Measurements from ENCODE around the gene PEX14.

The PEX14 gene

DNA sequence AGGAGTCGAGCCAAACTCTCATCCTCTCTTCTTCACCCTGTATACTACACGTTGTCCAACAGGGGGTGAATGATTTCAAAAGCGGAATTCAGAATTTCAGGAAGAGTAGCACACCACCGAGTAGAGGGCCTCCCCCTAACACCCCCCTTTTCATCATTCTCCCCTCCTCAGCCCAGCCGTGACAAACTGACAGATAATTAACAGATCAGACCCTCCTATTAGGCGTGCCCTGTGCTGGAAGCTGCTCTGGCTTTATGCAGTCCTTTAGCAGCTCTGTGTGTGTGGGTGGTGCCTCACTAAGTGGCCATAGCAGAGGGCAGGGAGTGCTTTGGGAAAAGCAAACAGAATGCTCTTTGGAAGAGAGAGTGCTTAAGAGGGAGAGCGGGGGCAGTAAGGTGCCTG, 44.3 kb downstream of the PEX14 start:
- Histone ChIP-seq H3K4me1 (peaks cover 10% of the 10 kb centered on the region), H3K4me3 (ENCODE audit: low read depth, low read length) (no peak overlapping the region), H2AFZ (no peak overlapping the region), H3K9me3 (ENCODE audit: control insufficient read depth, low read length) (no peaks in the 10 kb centered on the region), H3K36me3 (ENCODE audit: control insufficient read depth, insufficient read depth, low read length) (no peaks in the 10 kb centered on the region), H3K79me2 (no peaks in the 10 kb centered on the region), H3K4me2 (ENCODE audit: low read length) (no peak overlapping the region), H3K27me3 (ENCODE audit: control insufficient read depth, insufficient read depth, low read length) (no peaks in the 10 kb centered on the region), H3K27ac (no peak overlapping the region), H3K9ac (no peak overlapping the region)
- TF ChIP-seq, protein P1, sequence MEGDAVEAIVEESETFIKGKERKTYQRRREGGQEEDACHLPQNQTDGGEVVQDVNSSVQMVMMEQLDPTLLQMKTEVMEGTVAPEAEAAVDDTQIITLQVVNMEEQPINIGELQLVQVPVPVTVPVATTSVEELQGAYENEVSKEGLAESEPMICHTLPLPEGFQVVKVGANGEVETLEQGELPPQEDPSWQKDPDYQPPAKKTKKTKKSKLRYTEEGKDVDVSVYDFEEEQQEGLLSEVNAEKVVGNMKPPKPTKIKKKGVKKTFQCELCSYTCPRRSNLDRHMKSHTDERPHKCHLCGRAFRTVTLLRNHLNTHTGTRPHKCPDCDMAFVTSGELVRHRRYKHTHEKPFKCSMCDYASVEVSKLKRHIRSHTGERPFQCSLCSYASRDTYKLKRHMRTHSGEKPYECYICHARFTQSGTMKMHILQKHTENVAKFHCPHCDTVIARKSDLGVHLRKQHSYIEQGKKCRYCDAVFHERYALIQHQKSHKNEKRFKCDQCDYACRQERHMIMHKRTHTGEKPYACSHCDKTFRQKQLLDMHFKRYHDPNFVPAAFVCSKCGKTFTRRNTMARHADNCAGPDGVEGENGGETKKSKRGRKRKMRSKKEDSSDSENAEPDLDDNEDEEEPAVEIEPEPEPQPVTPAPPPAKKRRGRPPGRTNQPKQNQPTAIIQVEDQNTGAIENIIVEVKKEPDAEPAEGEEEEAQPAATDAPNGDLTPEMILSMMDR (IDR thresholded peaks at IDR 0.05): no peak

DNA sequence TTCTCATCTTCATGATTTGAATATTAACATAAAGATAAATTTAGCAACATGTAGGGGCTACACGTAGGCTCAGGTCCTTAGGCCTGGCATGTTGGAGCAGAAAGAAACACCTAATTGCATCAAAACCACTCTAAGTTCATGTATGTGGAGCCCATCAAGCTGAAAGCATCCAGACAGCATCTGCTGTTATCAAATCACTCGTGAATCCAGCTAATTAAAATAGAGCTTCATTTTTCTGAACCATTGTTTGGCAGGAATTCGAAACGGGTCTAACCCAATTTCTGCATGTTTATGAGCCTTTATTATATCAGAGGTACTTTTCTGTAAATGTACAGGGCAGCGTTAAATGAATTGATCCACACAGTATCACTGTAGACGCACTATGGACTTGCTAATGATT, 45.7 kb downstream of the PEX14 start:
- Histone ChIP-seq H3K9ac (no peak overlapping the region), H2AFZ (no peak overlapping the region), H3K27me3 (ENCODE audit: control insufficient read depth, insufficient read depth, low read length) (no peaks in the 10 kb centered on the region), H3K36me3 (ENCODE audit: control insufficient read depth, insufficient read depth, low read length) (no peaks in the 10 kb centered on the region), H3K9me3 (ENCODE audit: control insufficient read depth, low read length) (no peaks in the 10 kb centered on the region), H3K4me1 (peaks cover 10% of the 10 kb centered on the region), H3K27ac (no peak overlapping the region), H3K4me3 (ENCODE audit: low read depth, low read length) (no peak overlapping the region), H3K4me2 (ENCODE audit: low read length) (no peak overlapping the region), H3K79me2 (peaks cover 4% of the 10 kb centered on the region)
- TF ChIP-seq, protein P1 (IDR thresholded peaks at IDR 0.05): no peak

DNA sequence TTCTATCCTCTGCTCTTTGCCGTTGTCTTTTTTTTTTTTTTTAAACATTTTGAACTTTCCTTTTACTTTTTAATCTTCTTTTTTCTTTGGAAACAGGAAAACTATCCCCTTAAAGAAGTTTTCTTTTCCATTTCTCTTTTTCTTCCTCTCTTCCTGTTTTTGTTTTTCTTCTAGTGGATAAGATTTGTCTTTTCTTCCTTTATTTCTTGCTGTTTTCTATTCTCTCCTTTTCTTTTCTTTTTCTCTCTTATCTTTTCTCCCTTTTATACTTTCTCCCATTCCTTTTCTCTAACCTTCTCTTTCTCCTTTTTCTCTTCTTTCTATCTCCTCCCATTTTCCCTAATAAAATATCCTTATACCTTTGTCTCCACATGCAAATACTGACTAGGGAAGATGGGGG, 46.2 kb downstream of the PEX14 start:
- Histone ChIP-seq H3K4me2 (ENCODE audit: low read length) (no peak overlapping the region), H3K9me3 (ENCODE audit: control insufficient read depth, low read length) (no peaks in the 10 kb centered on the region), H3K4me1 (peaks cover 10% of the 10 kb centered on the region), H2AFZ (no peak overlapping the region), H3K27me3 (ENCODE audit: control insufficient read depth, insufficient read depth, low read length) (no peaks in the 10 kb centered on the region), H3K9ac (no peak overlapping the region), H3K79me2 (peaks cover 4% of the 10 kb centered on the region), H3K36me3 (ENCODE audit: control insufficient read depth, insufficient read depth, low read length) (no peaks in the 10 kb centered on the region), H3K4me3 (ENCODE audit: low read depth, low read length) (no peak overlapping the region), H3K27ac (no peak overlapping the region)
- TF ChIP-seq, protein P1 (IDR thresholded peaks at IDR 0.05): no peak

- Histone ChIP-seq H3K9me3 (ENCODE audit: control insufficient read depth, low read length) (no peaks in the 10 kb centered on the region), H3K4me3 (ENCODE audit: low read depth, low read length) (no peak overlapping the region), H3K36me3 (ENCODE audit: control insufficient read depth, insufficient read depth, low read length) (no peaks in the 10 kb centered on the region), H3K9ac (no peak overlapping the region), H2AFZ (no peak overlapping the region), H3K4me1 (peaks cover 7% of the 10 kb centered on the region), H3K27ac (no peak overlapping the region), H3K27me3 (ENCODE audit: control insufficient read depth, insufficient read depth, low read length) (no peaks in the 10 kb centered on the region), H3K79me2 (peaks cover 4% of the 10 kb centered on the region), H3K4me2 (ENCODE audit: low read length) (no peak overlapping the region)
- TF ChIP-seq, protein P1 (IDR thresholded peaks at IDR 0.05): no peak
These were observed 46.9 kb downstream of the PEX14 start for GRCh38 chr1:10521537-10522157.

DNA sequence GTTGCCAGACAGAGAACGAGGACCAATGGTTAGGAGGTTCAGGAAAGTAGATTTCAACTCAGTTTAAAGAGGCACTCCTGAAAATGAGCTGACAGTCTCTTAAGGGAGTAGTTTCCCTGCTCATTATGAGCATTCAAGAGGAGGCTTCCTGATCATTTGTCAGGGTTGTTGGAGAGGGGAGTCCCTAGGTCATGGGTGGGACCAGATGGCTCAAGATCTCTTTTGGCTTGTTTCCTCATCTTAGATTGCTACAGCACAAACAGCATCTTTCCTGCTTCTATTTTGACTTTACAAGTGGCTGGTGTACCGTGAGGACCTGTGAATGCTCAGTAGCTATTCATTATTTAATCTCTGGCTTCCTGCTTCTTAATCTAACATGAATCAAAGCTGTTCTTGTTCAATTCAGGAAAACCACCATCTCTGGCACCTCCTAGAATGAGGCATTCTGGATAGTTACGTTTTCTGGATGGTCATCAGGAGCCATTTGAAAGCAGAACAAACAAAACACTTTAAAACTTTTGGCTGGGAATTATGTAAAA, 47.6 kb downstream of the PEX14 start:
- Histone ChIP-seq H2AFZ (no peak overlapping the region), H3K9me3 (ENCODE audit: control insufficient read depth, low read length) (no peaks in the 10 kb centered on the region), H3K4me1 (peaks cover 2% of the 10 kb centered on the region), H3K27ac (no peak overlapping the region), H3K27me3 (ENCODE audit: control insufficient read depth, insufficient read depth, low read length) (no peaks in the 10 kb centered on the region), H3K4me2 (ENCODE audit: low read length) (no peak overlapping the region), H3K4me3 (ENCODE audit: low read depth, low read length) (no peak overlapping the region), H3K36me3 (ENCODE audit: control insufficient read depth, insufficient read depth, low read length) (no peaks in the 10 kb centered on the region), H3K9ac (no peak overlapping the region), H3K79me2 (peaks cover 4% of the 10 kb centered on the region)
- TF ChIP-seq, protein P1 (IDR thresholded peaks at IDR 0.05): no peak
